Sigmoid colon (tissue), 7 donors: Measurements from ENCODE around the gene LRRC74B. TPM values are rescaled to one million over a fixed set of nuclear protein-coding genes. Genes with fewer than 3 reads are reported as not detected.
"Not testable (repeated sequence)": the region's sequence is repeated elsewhere in the genome, so short reads cannot be mapped to it uniquely, and the experiment has no call there.

Source experiments
- DNase-seq: peaks from one replicate; pipeline ENCODE4 v3.0.0-alpha.2; 2019
- H3K27ac ChIP-seq, 4 donors: fragments of 200-600 bp; sonication (generic); one replicate each; pipeline ENCODE4 v1.5.1; 2016 to 2019; ENCODE audit warnings: mild to moderate bottlenecking in 1 of 4
- H3K27me3 ChIP-seq, 3 donors: fragments of 200-600 bp; sonication (generic); one replicate each; pipeline ENCODE4 v1.5.1; 2019; ENCODE audit warnings: mild to moderate bottlenecking in 1 of 3
- H3K36me3 ChIP-seq, 4 donors: fragments of 200-600 bp; sonication (generic); one replicate each; pipeline ENCODE4 v1.5.1; 2016 to 2019
- H3K4me1 ChIP-seq, 4 donors: fragments of 200-600 bp; sonication (generic); one replicate each; pipeline ENCODE4 v1.5.1; 2017 to 2019
- H3K4me3 ChIP-seq, 4 donors: fragments of 200-600 bp; sonication (generic); one replicate each; pipeline ENCODE4 v1.5.1; 2017 to 2019; ENCODE audit warnings: mild to moderate bottlenecking in 2 of 4, moderate library complexity in 1 of 4
- H3K9me3 ChIP-seq, 4 donors: fragments of 200-600 bp in 3 of 4; sonication (generic) in 3 of 4; one replicate each; pipeline versions ENCODE4 v1.5.1 to v1.6.1; 2013 to 2019
- EP300 ChIP-seq, 4 donors: sonication (generic); formaldehyde crosslinking; IDR thresholded peaks; one replicate each; pipeline ENCODE4 v1.6.1; 2017; ENCODE audit warnings: antibody characterized with exemption in 4 of 4
- POLR2A ChIP-seq, 2 donors: fragments of 450-650 bp; IDR thresholded peaks; one replicate each; pipeline ENCODE4 v1.6.1; 2016; ENCODE audit warnings: antibody characterized with exemption in 2 of 2, mild to moderate bottlenecking in 2 of 2, moderate library complexity in 2 of 2
- POLR2AphosphoS5 ChIP-seq, 4 donors: sonication (generic); formaldehyde crosslinking; IDR thresholded peaks; one replicate each; pipeline ENCODE4 v1.6.1; 2017; ENCODE audit warnings: antibody characterized with exemption in 4 of 4
- WGBS, 2 donors: extraction: QIAGEN DNeasy Blood & Tissue Kit; methylation state at CpG; one replicate each; pipeline ENCODE4 v1.1.7; 2013; 5-methylcytosine and 5-hydroxymethylcytosine counted together
- intact Hi-C: fragments of 100-400 bp; cut with DNase I; formaldehyde crosslinking; loops from one replicate; pipeline ENCODE4 v1.15.1; 2023
- polyA plus RNA-seq, 3 donors: library from polyadenylated mRNA; stranded (reverse); fragments of 200-250 nt; gene quantifications; one replicate each; pipeline ENCODE4 v1.2.3, GENCODE V29; 2013
- total RNA-seq, 4 donors: library from RNA; depleted of rRNA; stranded (reverse); fragments of >200 nt; gene quantifications; one replicate each; pipeline ENCODE4 v1.1.0, GENCODE V29; 2016
- TF ChIP-seq, protein P1 (sequence below), 4 experiments: fragments of 450-650 bp in 3 of 4; fragments of 200-600 bp in 1 of 4; IDR thresholded peaks; one replicate each; pipeline ENCODE4 v1.5.1; 2016 to 2019; ENCODE audit warnings: antibody characterized with exemption in 4 of 4, mild to moderate bottlenecking in 3 of 4, moderate library complexity in 2 of 4
- donor health status: healthy with polysubstance abuse.
- donor health status: Bipolar disorder and iron deficiency.
- donor health status: healthy.

Gene LRRC74B
- total and polyA plus RNA-seq, 7 donors = under 0.01 to 0.06 TPM; not detected in 5

DNA sequence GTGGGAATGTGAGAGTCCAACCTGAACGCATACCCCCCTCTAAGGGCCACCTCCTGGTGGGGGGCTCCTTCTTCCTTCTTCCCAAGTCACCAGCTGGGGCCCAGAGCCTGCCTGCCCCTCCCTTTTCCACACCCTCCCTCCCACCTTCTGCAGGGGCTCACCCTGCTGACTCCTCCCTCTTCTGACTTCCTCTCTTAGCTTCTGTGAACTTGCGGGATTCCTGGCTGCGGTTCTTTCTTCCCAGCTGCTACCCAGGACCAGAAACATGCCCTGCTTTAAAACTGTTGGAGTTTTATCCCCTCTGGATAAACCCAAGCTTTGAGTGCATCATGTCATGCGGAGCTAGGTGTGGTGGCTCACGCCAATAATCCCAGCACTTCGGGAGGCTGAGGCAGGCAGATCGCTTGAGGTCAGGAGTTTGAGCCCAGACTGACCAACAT is 10.2 kb downstream of the LRRC74B start:
- Histone ChIP-seq H3K27me3 (peaks cover 0 to 5% (median 0%) of the 10 kb centered on the region in 3 donors), H3K27ac (no peak overlapping the region), H3K9me3 (no peaks in the 10 kb centered on the region), H3K4me3 (no peak overlapping the region), H3K4me1 (no peaks in the 10 kb centered on the region), H3K36me3 (no peaks in the 10 kb centered on the region)
- DNase-seq = no peak
- no peak for TF ChIP-seq EP300 (IDR thresholded peaks at IDR 0.05)
- TF ChIP-seq POLR2AphosphoS5 (IDR thresholded peaks at IDR 0.05) = no peak
- TF ChIP-seq POLR2A (IDR thresholded peaks at IDR 0.05) = no peak
- TF ChIP-seq, protein P1, sequence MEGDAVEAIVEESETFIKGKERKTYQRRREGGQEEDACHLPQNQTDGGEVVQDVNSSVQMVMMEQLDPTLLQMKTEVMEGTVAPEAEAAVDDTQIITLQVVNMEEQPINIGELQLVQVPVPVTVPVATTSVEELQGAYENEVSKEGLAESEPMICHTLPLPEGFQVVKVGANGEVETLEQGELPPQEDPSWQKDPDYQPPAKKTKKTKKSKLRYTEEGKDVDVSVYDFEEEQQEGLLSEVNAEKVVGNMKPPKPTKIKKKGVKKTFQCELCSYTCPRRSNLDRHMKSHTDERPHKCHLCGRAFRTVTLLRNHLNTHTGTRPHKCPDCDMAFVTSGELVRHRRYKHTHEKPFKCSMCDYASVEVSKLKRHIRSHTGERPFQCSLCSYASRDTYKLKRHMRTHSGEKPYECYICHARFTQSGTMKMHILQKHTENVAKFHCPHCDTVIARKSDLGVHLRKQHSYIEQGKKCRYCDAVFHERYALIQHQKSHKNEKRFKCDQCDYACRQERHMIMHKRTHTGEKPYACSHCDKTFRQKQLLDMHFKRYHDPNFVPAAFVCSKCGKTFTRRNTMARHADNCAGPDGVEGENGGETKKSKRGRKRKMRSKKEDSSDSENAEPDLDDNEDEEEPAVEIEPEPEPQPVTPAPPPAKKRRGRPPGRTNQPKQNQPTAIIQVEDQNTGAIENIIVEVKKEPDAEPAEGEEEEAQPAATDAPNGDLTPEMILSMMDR (IDR thresholded peaks at IDR 0.05) = no peak
- 48 to 57% methylated on average over 7 of the region's 7 CpGs for WGBS, 2 donors
- intact Hi-C loops = no loop called here

DNA sequence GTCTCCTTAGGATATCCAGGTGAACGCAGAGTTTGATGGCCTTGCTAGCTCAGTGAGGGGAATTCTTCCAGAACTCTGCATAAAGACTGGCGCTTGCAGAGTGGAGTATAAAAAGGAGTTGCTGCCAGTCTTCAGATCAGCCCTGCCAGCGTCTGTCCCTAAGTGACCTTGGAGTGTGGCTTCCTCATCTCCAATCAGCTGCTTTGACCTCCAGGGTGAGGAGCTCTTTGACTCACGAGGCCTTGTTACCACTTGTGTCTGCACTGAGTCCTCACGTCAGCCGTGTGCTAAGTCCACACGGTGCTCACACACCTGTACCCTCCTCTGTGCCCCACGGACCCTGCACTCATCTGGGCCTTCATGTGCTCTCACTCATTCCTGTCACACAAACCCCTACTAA is 14.6 kb downstream of the LRRC74B start:
- H3K27me3 ChIP-seq, H3K36me3 ChIP-seq, H3K4me1 ChIP-seq, intact Hi-C loops, H3K9me3 ChIP-seq, H3K27ac ChIP-seq, H3K4me3 ChIP-seq: not testable (repeated sequence)
- DNase-seq = peak; percentile 1
- 82 to 88% methylated on average over 7 of the region's 8 CpGs for WGBS, 2 donors

DNA sequence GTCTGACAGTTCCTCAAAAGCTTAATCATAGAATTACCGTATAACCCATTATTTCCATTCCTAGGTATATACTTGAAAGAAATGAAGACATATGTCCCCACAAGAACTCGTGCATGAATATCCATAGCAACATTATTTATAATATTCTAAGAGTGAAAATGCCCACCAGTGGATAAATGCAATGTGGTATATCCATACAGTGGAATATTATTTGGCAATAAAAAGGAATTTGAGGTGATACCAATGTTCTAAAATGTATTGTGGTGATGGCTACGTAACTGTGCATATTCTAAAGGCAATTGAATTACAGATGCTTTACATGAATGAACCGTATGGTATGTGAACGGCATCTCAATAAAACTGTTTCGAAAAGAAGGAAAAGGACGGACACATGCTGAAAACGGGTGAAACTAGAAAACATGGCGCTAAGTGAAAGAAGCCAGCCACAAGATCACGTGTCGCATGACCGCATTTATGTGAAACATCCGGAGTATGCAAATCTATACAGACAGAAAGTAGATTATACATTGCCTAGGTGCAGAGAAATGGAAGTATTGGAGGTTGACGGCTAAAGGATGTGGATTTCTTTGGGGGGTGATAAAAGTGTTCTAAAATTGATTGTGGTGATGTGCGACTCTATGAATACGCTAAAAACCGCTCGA is 16.0 kb downstream of the LRRC74B start:
- WGBS, 2 donors = 94 to 95% methylated on average over 18 of the region's 18 CpGs
- H3K27me3 ChIP-seq, intact Hi-C loops, DNase-seq, H3K4me3 ChIP-seq, H3K4me1 ChIP-seq, H3K36me3 ChIP-seq, H3K27ac ChIP-seq, H3K9me3 ChIP-seq: not testable (repeated sequence)

DNA sequence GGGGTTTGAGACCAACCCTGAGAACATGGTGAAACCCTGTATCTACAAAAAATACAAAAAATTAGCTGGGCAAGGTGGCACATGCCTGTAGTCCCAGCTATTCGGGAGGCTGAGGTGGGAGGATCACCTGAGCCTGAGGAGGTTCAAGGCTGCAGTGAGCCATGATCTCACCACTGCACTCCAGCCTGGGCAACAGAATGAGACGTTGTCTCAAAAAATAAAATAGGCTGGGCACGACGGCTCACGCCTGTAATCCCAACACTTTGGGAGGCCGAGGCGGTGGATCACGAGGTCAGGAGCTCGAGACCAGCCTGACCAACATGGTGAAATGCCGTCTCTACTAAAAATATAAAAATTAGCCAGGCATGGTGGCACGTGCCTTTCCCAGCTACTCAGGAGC is 18.7 kb downstream of the LRRC74B start:
- H3K36me3 ChIP-seq, H3K9me3 ChIP-seq, H3K4me1 ChIP-seq, DNase-seq, intact Hi-C loops, H3K27ac ChIP-seq, H3K4me3 ChIP-seq, H3K27me3 ChIP-seq: not testable (repeated sequence)
- WGBS, 2 donors = 77 to 81% methylated on average over 11 of the region's 11 CpGs

DNA sequence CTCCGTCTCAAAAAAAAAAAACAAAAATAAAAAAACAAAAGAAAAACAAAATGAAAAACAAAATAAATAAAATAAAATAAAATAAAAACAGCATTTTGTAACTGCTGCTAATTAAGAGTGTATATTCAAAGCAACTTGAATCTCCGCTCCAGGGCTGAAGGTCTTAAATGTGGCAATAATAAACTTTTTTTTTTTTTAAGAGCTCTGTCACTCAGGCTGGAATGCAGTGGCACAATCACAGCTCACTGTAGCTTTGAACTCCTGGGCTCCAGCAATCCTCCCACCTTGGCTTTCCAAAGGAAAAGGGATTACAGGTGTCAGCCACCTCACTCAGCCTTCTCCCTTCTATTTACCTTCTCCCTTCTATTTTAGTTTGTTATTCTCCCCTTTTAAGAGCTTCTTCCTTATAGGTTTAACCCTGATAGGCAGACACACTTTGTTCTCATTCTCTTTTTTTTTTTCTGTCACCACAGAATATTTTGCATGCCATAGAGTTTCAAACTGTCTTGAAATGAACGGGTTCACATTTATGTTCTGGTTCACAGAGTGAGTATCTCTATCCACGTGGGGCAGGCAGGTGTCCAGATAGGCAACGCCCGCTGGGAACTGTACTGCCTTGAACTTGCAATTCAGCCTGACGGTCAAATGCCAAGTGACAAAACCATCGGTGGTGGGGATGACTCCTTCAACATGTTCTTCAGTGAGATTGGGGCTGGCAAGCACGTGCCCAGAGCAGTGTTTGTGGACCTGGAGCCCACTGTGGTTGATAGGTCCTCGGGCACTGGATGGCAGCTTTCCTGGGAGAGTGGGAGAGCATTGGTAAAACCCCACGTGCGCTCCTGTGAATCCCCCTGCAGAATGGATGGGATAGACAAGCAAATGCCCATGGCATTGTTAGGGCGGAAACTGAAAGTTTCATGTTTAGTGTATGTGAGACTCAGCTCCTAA is 19.4 kb downstream of the LRRC74B start:
- peak; percentile 35 for DNase-seq
- Histone ChIP-seq H3K4me1 (no peaks in the 10 kb centered on the region), H3K36me3 (no peaks in the 10 kb centered on the region), H3K9me3 (no peaks in the 10 kb centered on the region), H3K27me3 (no peaks in the 10 kb centered on the region), H3K27ac (no peak overlapping the region), H3K4me3 (no peak overlapping the region)
- intact Hi-C loops = no loop called here
- WGBS, 2 donors = 44 to 67% methylated on average over 13 of the region's 13 CpGs
- TF ChIP-seq, protein P1 (IDR thresholded peaks at IDR 0.05) = no peak
- no peak for TF ChIP-seq POLR2AphosphoS5 (IDR thresholded peaks at IDR 0.05)
- TF ChIP-seq POLR2A (IDR thresholded peaks at IDR 0.05) = no peak
- no peak for TF ChIP-seq EP300 (IDR thresholded peaks at IDR 0.05)

DNA sequence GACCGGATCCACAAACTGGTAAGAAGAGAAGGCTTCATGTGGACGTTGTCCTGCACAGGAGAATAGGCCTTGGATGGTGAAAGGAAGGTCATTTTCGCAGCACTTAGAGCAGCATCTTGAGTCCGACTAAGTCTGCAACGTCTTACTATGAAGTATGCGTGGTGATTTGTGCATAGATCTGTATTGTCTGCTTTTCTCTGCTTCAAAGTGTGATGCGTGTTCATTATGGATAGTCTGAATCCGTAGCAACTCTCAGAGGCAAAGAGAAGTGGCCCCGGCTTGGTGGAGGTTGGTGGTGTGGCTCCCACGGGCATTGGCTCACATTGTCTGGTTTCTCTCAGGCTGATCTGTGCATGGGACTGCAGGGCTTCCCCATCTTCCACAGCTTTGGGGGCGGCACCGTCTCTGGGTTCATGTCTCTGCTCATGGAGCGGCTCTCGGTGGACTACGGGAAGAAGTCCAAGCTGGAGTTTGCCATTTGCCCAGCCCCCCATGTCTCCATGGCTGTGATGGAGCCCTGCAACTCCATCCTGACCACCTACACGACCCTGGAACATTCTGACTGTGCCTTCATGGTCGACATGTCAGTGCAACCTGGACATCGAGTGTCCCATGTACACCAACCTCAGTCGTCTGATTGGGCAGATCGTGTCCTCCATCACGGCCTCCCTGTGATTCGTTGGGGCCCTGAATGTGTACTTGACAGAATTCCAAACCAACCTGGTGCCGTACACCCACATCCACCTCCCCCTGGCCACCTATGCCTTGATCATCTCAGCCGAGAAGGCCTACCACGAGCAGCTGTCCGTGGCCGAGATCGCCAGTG is 21.5 kb downstream of the LRRC74B start:
- Histone ChIP-seq H3K9me3 (no peaks in the 10 kb centered on the region), H3K4me1 (no peaks in the 10 kb centered on the region), H3K27me3 (no peaks in the 10 kb centered on the region), H3K27ac (no peak overlapping the region), H3K36me3 (no peaks in the 10 kb centered on the region), H3K4me3 (no peak overlapping the region)
- peak; percentile 53 for DNase-seq
- TF ChIP-seq POLR2A (IDR thresholded peaks at IDR 0.05) (no peak), EP300 (IDR thresholded peaks at IDR 0.05) (no peak), POLR2AphosphoS5 (IDR thresholded peaks at IDR 0.05) (no peak)
- TF ChIP-seq, protein P1 (IDR thresholded peaks at IDR 0.05) = no peak
- 87 to 92% methylated on average over 28 of the region's 28 CpGs for WGBS, 2 donors
- intact Hi-C loops = no loop called here
